NCI-H748 (cell line): ENCODE measurements around the gene FARS2.

ENCODE experiments used
- DNase-seq: peaks from one replicate; lab custom pipeline; 2025; ENCODE audit not compliant: unreplicated experiment; lab: John Stamatoyannopoulos, UW

The FARS2 gene

DNA sequence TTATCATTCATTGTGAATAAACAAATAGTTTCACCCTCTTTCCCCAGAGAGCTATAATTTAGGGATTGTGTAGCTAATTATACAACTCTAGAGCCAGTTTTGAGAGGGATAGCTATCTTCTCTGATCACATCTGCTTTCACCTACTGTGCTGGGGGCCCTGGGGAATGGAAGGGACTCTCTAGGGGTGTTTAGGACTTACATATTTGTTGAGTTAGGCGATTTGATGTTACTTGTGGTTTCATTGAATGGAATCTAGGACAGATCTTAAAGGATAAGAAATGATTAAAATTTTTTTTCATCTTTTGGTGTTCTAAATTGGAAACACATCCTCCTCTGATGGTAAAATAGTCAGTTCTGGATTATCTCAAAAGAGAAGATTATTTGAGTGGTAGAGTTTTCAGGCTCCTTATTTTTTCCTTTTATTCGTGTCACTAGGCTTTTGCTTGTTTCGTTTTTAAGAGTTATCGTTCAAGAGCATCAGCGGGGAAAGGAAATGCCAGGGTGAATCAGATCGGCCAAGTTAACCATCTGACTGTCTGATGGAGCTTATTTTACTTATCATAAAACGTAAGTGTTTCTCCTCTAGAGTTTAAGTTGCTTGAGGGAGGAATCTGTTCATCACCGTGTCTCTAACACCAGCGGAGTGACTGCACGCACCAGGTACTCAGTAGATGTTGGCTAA, 236.7 kb downstream of the FARS2 start:
- DNase-seq = peak; percentile 87

DNA sequence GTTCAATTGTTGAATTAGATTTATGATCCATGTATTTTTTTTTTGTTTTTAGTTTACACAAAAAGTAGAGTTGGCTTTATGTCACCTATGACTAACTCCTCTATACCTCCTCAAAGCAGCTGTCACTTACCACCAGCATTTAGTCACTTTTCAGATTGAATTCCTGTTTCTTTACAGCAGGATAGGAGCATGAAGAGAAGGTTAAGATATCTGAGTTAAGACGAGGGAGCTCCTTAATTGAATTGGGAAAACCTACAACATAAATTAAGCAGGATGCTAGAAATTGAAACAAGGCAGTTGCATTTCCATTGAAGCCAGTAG, 237.2 kb downstream of the FARS2 start:
- DNase-seq = no peak

DNA sequence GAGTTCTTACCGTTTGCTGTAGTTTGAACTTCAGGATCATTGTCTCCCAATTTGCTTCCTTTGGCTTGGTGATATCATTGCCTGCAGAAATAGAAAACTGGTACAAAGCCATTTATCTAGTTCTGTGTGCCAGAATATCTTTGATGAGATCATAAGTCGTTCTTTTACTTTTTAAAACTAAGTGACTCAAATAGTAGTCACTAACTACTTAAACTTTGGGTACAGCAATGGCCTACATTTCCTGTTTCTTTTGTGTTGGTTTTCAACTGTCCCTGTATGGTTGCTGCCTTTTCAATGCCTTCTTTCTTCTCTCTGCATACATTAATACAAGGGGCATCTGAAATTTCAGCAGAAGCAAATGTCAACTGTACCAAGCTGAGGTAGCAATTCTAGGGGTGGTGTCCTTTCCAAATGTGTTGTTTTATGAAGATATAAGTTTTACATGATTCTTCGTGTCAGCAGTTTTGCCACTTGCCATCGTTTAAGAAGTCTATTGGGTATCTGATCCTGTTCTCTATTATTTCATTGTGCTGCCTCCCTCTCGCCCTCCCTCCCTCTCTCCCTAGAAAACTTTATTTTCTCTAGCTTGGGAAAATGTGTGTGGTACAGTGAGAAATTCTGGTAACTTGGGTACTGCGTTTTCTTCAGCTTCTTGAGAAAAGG, 238.5 kb downstream of the FARS2 start:
- no peak for DNase-seq

DNA sequence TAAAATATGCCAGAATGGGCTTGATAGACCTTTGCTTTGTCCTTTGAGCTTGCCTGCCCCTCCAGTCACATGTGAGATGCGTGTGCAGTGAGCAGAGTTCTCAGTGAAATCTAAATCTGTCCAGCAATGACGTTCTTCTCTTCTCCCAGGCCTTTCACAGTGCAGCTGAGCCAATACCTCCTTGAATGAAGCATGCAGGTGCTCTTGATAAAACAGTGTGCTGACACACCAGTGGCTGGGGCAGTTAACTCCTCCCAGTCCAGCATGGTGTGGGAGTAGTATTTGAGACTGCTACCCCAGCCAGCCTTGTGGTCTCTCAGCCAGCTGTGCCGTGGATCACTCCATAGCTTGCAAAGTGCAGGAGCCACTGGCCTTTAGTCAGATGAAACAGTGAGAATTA, 240.5 kb downstream of the FARS2 start:
- DNase-seq = peak; percentile 59

DNA sequence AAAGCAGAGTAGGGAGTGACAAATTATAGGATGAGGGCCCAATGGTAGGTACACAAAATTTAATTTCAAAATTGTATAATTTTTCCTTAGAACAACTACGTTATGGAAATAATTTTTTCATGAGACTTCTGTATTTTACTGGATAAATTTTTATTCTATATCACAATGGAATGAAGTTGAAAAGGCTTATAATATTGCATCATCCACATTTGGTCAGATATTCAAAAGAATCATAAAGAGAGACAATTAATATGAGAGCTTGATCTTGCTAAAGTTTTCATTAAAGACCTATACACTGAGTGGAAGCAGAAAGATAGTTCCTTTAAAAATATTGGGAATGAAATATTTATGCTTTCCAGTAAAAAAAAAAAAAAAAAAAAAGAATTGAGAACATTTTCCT, 242.8 kb downstream of the FARS2 start:
- no peak for DNase-seq

DNA sequence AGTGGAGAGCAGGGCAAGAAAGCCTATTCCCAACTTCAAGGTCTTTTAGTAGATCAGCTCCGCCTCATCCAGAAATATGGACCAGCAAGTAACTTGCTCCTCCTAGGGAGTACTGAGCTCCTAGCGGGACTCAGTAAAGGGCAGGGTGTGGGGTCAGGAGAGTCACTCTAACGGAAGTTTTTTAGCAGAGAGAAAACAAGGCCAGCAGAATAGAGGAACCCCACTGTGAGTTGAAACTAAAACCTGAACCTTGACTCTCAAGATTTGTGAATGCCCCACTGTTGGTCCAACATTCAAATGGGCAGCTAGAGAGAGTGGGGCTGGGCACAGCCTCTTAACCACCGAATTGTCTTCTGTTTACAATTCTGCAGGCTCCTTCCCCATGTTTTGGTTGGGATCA, 244.8 kb downstream of the FARS2 start:
- no peak for DNase-seq

DNA sequence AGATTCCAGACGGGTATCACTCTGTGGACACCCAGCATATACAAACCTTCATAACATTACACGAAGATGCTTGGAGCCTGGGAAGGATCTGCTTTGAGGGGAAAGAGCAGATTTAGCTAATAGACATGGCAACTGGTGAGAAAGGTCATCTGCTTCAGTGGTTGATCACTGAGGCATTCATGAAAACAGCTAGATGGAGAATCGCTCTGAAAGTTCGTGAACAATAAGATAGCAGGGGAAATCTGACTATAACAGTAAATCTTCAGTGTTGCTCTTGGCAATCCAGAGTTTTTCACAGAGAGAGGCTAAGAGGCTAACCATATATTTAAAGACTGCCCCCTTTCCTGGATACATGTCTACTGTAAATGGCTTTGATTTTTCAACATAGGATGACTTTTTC, 245.3 kb downstream of the FARS2 start:
- no peak for DNase-seq

DNA sequence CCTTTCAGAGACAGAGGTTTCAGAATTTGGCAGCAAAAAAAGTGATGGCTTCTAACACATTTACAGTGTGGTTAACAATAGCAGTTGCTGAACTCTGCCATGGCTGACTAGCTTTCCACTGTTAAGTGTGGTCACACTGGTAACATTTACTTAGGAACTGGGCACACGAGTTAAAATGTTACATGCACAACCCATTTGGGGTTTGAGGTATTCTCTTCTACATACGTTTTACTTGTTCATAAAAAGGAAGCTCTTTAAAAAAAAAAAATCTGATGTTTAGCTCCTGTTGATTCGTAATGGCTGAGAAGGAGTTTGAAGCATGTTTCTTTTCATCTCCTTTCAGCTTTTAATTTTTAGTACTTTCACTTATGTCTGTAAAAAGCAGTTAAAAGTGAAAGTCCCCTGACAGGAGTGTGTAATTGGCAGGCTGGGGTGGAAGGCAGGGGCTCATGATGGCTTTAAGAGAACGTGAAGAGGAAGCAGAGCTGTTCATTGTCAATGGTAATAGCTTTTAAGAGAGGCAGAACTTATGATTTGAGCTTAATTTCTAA, 245.9 kb downstream of the FARS2 start:
- DNase-seq = no peak

DNA sequence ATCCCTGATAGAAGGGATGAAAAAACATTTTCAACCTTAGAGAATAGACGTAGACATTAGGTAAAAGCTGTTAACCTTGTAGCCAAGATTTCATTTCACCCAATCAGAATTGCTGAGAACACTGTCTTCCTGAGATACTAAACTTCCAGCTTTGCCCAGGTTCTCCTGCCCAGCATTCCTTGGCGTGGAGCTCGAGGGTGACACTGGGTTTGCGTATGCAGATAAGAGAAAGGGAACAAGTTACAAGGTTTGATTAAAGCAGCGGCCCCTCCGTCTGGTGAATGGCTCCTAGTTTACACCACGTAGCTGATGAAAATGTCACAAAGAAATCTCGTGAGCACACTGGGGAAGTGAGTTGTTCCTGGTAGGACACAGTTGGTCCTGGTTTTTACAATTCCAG, 247.8 kb downstream of the FARS2 start:
- no peak for DNase-seq

DNA sequence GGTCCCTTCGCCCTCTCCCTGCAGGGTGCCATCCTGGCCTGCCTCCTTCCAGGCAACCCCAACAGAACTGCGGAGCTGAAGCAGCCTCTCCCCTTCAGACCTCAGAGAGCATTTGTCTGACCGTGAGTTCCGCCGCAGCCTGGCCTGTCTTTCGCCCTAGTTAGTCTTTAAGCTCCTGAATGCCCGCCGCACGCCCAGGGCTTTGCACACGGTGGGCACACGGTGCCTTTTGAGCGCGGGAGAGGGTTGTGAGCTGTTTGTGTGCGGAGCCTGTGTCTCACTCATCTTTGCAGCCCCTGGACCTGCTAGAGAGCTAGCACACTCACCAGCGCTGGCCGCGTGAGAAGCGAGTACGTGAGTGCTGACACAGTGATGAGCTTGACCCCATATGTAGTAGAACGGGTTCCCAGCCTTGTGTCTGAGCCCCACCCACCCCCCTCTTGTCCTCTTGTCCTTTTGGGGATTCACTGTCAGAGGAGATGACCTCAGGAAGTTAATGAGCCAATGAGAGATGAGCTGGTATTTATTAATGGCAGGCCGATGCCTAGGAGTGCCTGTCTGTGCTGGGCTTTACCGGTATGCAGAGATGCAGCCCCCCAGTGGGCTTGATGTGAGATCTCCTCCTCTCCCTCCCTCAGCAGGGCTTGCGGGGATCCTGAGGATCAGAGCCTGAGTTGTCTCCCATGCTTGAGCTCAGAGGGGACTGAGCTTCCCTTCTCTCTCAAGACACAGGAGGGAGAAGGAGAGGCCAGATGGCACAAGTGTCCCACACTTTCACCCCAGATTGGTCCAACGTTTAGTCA, 249.2 kb downstream of the FARS2 start:
- DNase-seq = no peak

DNA sequence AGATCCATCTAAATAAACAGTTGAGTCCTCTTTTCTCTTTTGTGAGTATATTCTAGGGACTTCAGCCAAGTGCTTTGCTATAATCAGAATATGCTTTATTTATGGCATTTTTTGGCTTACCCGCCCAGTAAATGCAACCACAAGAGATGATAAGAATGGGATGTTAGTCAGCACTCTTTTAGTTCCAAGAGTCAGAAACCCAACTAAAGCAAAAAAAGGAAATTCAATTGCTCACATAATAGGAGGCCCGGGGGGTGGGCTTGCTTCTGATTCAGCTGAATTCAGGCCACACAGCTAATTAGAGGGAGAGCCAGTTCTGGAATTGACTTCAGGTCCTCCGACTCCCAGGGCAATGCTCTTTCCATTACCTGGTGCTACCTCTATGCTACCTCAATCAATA, 250.6 kb downstream of the FARS2 start:
- DNase-seq = no peak

DNA sequence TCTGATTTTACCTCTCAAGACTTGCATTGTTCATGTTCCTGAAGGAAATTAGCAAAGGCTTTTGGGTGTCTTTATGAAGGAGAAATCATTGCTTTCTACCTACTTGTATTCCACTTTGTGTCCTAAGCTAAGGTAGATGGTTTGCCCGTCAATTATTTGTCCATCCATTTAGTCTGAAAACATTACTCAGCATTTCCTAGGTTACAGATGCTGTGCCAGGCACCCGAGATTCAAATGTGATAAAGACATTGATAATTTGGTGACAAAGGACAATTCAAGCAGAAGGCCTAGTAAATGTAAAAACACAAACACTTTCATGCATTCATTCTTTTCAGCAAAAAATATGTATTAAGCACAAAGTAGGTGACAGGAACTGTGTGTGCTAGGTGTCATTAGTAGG, 251.1 kb downstream of the FARS2 start:
- no peak for DNase-seq

DNA sequence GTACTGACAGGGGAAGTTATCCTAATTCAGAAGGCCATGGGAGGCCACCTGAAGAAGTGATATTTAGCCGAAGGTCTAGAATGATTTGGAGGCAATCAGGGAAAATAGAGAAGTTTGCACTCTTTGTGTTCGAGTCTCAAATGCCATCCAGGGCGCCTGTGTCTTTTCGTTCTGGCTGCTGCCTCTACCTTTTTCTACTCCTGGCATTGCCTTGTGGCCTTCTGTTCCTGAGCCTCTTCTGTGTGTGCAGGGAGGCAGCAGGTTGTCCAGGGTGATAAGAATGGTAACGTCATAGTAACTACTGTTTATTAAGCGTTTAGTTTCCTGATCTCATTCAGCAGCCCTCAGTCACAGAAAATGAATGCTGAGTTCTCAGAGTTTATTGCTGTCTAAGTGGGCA, 252.1 kb downstream of the FARS2 start:
- peak; percentile 38 for DNase-seq

DNA sequence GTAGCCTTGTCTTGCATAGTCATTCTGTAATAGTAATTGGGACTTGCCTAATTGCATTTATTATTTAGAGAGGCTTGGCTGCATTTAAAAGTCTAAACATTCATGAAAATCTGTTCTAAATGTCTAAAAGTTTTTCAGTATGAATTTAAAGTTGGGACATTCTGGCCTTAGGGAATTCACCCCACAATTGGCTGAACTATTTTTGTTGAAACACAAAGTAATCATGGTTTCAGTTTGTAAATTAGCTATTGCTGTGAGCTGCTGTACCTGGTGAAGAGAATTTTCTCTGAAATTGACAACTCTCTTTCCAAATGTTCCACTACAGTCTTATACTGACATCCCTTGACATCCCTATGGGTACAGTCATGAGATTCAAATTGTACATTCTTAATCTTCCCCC, 253.0 kb downstream of the FARS2 start:
- DNase-seq = no peak

DNA sequence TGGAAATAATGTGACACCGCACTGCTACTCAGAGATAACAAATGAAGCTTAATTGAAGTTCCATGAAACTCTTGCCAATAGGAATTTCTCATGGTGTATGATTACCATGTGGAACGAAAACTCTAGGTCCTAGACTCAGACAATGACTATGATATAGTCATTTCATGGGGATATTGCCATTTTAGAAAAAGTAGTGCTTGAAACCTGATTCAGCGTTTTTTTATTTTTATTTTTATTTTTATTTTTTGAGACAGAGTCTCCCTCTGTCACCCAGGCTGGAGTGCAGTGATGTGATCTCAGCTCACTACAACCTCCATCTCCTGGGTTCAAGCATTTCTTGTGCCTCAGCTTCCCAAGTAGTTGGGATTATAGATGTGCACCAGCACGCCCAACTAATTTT, 253.9 kb downstream of the FARS2 start:
- DNase-seq = no peak

DNA sequence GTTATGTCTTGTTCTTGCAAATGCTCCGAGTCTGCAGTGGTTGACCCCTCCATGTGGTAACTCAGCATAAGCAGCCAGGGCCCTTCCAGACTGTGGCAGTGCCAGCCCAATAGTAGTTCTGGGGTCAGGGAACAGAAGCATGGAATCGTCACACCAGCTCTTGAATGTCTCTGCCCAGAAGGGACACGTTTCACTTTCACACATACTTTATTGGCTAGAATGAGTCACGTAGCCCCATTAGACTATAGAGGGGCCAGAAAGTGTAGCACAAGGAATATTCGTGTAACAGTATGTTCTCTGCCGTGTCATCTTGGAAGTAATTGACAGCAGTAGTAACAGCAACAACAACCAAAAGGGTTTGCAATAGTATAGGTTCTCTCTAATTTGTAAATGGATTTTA, 254.7 kb downstream of the FARS2 start:
- DNase-seq = no peak

DNA sequence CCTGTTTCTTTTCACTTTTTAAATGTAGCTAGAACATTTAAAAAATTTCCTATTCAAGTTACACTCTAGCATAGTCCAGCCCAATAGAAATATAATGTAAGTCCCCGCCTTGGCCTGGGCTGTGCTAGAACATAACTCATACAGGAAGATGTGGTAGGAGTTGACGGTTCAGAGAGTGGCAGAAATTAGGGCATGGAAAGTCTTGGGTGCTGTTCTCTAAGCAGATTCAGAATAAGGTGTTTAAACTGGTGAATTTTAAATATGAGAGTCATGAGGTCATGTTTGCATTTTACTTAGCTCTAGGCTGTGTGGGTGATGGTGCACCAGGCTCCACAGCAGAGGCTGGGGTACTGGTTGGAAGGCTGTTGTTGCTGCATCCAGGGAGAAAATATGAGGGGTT, 256.5 kb downstream of the FARS2 start:
- DNase-seq = no peak

DNA sequence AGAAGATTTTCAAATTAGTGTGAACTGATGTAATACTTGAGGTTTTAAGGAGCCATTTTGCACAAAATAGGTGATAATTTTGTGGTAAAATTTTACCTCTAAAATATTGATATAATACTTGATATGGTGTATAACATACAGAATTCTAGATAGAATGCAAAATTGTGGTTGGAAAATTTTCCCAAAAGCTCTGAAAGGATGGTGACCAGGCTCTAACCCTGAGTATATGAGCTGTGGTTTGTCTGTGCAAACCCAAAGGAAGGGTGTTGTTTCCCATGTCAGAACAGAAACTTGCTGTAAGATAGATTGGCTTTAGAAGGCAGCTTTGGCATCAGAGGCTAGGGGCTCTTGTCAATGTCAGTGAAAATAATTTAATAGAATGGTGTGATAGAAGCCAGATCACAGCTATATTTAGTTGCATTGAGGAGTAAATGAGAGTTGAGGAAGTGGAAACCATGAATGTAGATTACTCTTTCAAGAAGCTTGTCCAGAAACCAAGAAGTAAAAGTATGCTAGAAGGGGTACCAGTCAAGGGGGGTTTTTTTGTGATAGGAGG, 257.7 kb downstream of the FARS2 start:
- DNase-seq = no peak

DNA sequence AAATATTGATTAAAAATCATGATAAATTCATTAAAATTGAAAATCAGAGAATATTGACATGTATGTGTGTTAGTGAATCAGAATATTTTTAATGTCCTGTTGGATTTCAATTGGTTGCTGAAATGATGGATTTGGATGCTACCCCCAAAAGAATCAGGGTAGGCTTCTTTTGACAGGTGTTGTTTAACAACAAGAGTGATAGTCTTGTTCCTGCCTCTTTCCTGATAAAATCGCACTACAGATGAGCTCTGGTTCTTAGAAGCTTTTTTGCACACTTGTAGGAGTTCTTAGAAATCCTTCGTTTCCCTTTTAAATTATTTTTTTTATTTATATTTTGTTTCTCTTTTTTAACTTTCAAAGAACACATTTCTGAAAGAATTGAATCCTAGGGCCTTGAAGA, 259.5 kb downstream of the FARS2 start:
- no peak for DNase-seq

DNA sequence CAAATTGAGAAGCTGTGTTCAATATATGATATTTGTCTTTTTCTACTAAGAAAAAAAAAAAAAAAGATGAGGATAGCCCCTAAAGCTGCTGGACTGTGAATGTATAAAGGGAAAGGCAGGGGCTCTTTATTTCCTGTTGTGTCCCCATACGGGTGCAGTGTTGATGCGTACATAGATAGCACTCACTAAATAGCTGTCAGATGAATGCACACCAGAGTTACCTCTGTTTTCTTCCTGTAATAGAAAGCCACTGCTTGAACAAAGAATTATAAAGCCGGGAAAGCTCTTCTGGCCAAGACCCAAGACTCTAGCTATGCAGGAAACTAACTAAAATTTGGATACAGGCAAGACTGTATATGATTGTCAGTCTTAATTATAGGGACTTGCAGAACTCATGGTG, 260.0 kb downstream of the FARS2 start:
- DNase-seq = no peak

DNA sequence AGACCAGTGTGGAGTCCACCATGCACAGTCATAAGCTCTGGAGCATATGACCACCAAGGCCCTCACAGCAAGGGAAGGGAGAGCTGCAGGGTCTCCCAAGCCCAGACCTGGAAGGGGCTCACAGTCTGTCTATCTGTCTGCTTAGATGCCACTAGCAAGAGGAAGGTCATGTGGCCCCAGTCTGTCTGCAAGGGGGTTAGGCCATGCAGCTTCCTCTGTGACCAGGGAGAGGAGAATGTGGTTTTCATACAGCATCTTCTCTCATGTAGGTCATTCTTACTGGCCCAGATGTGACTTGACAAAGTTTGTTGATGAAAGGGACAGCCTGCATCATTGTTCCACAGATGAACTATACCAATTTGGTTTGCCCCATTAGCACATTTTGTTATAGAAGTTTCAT, 260.8 kb downstream of the FARS2 start:
- DNase-seq = no peak

DNA sequence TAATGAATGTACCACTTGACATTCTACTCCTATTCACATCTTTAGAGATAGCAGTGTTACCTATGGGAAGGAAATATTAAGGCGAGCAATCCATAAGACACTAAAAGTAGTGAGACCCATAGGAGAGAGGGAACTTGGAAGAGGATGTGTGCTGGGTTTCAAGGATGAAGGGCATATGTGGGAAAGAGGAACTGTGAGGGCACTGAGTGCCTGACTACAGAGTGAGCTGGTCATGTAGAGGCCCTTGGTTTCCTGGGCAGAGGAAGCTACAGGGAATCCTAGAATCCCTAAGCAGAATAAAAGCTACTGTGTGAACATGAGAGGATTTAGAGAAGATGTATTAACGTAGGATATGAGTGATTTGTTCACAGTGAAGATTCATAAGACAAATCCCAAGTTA, 262.8 kb downstream of the FARS2 start:
- DNase-seq = no peak
